C4-2B (cell line): ENCODE data around the gene FAM13A.
"Not testable (repeated sequence)": the region's sequence is repeated elsewhere in the genome, so short reads cannot be mapped to it uniquely, and the experiment has no call there.

Source experiments
- H3K27ac ChIP-seq: fragments of 450-650 bp; 2 replicates; pipeline ENCODE4 v1.5.1; 2017
- ZFX ChIP-seq: fragments of 450-650 bp; IDR thresholded peaks from 2 replicates; pipeline ENCODE4 v1.6.1; 2017
- TF ChIP-seq, protein P1 (sequence below): fragments of 450-650 bp; conservative IDR thresholded peaks from 2 replicates; pipeline ENCODE4 v1.5.1; 2017; ENCODE audit warnings: mild to moderate bottlenecking

FAM13A gene

DNA sequence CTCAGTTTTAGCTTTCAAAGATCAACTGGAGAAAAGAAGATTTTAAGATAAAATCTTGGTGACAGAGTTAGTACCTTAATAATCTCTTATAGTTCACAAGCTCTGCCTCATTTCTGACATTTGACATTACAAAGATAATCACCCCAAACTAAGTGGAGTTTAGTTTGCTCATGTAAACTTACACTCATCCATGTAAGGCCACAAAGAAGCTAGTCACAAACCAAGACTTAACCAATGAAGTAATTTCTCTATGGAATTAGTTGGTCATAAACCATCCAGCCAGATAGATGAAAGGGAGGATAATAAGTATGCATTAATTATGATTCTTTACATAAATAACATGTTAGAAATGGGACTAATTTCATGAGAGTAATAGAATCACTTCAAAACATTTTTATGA is 159.2 kb downstream of the FAM13A start:
- TF ChIP-seq, protein P1, sequence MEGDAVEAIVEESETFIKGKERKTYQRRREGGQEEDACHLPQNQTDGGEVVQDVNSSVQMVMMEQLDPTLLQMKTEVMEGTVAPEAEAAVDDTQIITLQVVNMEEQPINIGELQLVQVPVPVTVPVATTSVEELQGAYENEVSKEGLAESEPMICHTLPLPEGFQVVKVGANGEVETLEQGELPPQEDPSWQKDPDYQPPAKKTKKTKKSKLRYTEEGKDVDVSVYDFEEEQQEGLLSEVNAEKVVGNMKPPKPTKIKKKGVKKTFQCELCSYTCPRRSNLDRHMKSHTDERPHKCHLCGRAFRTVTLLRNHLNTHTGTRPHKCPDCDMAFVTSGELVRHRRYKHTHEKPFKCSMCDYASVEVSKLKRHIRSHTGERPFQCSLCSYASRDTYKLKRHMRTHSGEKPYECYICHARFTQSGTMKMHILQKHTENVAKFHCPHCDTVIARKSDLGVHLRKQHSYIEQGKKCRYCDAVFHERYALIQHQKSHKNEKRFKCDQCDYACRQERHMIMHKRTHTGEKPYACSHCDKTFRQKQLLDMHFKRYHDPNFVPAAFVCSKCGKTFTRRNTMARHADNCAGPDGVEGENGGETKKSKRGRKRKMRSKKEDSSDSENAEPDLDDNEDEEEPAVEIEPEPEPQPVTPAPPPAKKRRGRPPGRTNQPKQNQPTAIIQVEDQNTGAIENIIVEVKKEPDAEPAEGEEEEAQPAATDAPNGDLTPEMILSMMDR, result no peak
- no peak for TF ChIP-seq ZFX
- no peak overlapping the region for H3K27ac ChIP-seq

DNA sequence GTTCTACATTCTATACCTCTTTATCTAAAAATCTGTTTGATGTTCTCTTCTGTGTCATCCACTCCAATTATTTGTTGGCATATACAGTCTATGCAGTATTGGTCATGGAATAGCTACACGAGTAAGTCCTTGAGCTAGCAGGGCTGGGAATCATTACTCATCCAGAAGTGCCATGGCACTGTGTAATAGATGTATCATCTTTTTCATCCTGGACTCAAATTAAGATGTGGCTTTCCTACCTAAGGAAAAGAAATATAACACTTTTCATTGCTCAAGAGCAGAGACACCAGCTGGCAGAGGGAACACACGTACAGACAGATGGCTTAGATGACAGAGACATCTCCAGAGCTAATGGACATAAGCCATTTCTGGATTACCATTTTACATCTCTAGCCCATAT is 159.8 kb downstream of the FAM13A start:
- TF ChIP-seq, protein P1, result no peak
- TF ChIP-seq ZFX, result no peak

DNA sequence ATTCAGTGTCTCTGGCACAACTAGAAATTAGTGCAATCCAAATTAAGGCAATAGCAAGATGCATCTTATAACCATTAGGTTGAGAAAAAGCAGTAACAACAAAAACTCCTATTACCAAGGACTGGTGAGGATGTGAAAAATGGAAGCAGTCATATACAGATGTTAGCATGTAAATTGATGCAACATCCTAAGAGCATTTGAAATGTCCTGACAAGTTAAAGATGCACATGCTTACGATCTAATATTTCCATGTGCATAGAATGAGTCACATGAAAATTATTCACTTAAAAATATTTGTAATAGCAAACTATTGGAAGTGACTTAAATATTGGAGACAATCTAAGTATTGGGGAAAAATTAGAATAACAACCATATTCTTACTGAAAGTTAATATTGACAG is 163.0 kb downstream of the FAM13A start:
- TF ChIP-seq, protein P1, result no peak
- TF ChIP-seq ZFX, result no peak
- H3K27ac ChIP-seq, result no peak overlapping the region

More for the DNA sequence above, 159.8 kb downstream of the FAM13A start:
- no peak overlapping the region for H3K27ac ChIP-seq

DNA sequence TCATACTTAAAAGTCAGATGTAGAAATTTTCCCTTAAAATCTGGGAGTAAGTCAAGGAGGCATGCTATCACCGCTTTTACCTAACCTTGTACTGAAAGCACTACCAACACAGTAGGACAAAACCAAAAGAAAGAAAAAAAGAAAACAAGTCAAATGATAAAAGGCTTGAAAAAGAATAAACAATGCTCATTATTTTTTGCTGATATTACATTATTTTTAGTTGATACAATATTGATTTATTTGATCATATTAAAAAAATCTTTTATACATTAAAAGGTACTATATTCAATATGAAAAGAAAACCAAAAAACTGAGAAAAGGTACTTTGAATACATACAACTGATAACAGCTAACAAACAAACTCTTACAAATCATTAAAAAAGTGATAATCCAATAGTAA is 164.3 kb downstream of the FAM13A start:
- TF ChIP-seq, protein P1, result no peak
- no peak overlapping the region for H3K27ac ChIP-seq

DNA sequence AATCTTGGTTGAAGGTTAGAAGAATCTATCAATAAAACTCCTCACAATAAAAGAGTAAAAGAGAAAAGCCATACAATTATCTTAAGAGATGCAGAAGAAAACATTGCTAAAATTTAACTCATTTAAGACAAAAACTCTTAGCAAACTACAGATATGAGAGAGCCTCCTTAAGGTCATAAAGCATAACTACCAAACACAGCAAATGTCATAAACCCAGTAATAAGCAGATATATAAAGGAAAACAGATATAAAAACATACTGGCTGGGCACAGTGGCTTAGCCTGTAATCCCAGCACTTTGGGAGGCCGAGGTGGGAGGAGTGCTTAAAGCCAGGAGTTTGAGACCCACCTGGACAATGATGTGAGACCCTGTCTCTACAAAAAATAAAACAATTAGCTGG is 165.3 kb downstream of the FAM13A start:
- H3K27ac ChIP-seq, result no peak overlapping the region
- TF ChIP-seq, protein P1, result no peak
- no peak for TF ChIP-seq ZFX

DNA sequence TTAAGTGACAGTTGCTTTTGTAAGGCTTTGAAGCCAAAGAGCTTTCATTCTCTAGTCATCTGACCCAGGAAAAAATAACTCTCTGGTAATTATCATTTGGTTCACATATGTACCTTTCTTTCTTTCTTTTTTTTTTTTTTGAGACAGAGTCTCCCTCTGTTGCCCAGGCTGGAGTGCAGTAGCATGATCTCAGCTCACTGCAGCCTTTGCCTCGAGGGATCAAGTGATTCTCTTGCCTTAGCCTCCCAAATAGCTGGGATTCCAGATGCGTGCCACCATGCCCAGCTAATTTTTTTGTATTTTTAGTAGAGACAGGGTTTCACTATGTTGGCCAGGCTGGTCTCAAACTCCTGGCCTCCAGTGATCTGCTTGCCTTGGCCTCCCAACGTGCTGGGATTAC is 169.6 kb downstream of the FAM13A start:
- H3K27ac ChIP-seq, result not testable (repeated sequence)

DNA sequence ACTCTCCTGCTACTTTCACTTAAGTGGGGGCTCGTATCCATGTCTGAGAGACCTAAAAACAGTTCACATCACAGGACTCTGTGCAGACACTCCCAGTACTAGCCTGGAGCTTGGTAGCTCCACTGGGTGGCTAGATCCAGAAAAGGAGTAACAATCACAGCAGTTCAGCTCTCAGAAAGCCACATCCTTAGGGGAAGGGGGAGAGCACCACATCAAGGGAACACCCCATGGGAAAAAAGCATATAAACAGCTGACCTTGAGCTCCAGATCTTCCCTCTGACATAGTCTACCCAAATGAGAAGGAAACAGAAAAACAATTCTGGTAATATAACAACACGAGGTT is 175.8 kb downstream of the FAM13A start:
- no peak overlapping the region for H3K27ac ChIP-seq

More for the DNA sequence above, 175.8 kb downstream of the FAM13A start:
- TF ChIP-seq ZFX, result no peak
- TF ChIP-seq, protein P1, result no peak
